ENCODE measurements around the gene PPM1H.

- TF ChIP-seq CTCF (IDR thresholded peaks at IDR 0.05) (no peak), TEAD4 (IDR thresholded peaks at IDR 0.05; ENCODE audit: borderline replicate concordance, insufficient read depth) (no peak), TAF1 (IDR thresholded peaks at IDR 0.05; ENCODE audit: borderline replicate concordance, low read depth, low read length) (no peak), SIN3A (IDR thresholded peaks at IDR 0.05; ENCODE audit: borderline replicate concordance, low read depth, low read length) (no peak), USF2 (IDR thresholded peaks at IDR 0.05; ENCODE audit: borderline replicate concordance, low read depth, low read length) (no peak), CHD2 (IDR thresholded peaks at IDR 0.05; ENCODE audit: low read length, partially characterized antibody) (no peak), EP300 (IDR thresholded peaks at IDR 0.05; ENCODE audit: borderline replicate concordance in 1 of 2, low read depth in 1 of 2, low read length in 1 of 2) (no peak), EZH2phosphoT487 (IDR thresholded peaks at IDR 0.05; ENCODE audit: borderline replicate concordance, low read depth) (no peak), MAX (IDR thresholded peaks at IDR 0.05; ENCODE audit: low read depth) (no peak), REST (IDR thresholded peaks at IDR 0.05; ENCODE audit: low read depth, low read length) (no peak), RCOR1 (IDR thresholded peaks at IDR 0.05; ENCODE audit: low read length) (no peak), RAD21 (IDR thresholded peaks at IDR 0.05; ENCODE audit: low read length) (no peak)
These were observed 196.8 kb downstream of the PPM1H start for GRCh38 chr12:62738105-62738504.
